DND-41 (cell line): Measurements from ENCODE around the gene IQSEC2.

ENCODE experiments used
- ATAC-seq: fragments of 200-7000 bp; cut with Tn5 transposase; 3 replicates; pipeline ENCODE4 v1.9.1; 2021; ENCODE audit warnings: low read depth; ENCODE audit not compliant: insufficient read depth
- DNase-seq: peaks from one replicate; pipeline ENCODE4 v3.0.0-alpha.2; 2020
- H2AFZ ChIP-seq: 2 replicates; pipeline ENCODE4 v1.6.0; 2012; ENCODE audit warnings: low read depth, low read length
- H3K27ac ChIP-seq: 2 replicates; pipeline ENCODE4 v1.5.1; 2012; ENCODE audit warnings: low read length, inconsistent platforms
- H3K27me3 ChIP-seq: fragments of 200-600 bp; sonication (generic); 2 replicates; pipeline ENCODE4 v1.6.0; 2012; ENCODE audit warnings: low read length, mild to moderate bottlenecking, inconsistent platforms; ENCODE audit not compliant: insufficient read depth, poor library complexity
- H3K36me3 ChIP-seq: 2 replicates; pipeline ENCODE4 v1.5.1; 2012; ENCODE audit warnings: low read length, inconsistent platforms; ENCODE audit not compliant: insufficient read depth
- H3K4me1 ChIP-seq: 2 replicates; pipeline ENCODE4 v1.5.1; 2012; ENCODE audit warnings: mild to moderate bottlenecking, low read length; ENCODE audit not compliant: insufficient read depth
- H3K4me2 ChIP-seq: 2 replicates; pipeline ENCODE4 v1.6.0; 2012; ENCODE audit warnings: mild to moderate bottlenecking, moderate library complexity, low read length, inconsistent platforms; ENCODE audit not compliant: insufficient read depth
- H3K4me3 ChIP-seq, 2 experiments: fragments of 200-600 bp in 1 of 2; shearing (Covaris generic) in 1 of 2; 2 replicates each; pipeline ENCODE4 v1.5.1; 2012 to 2016; ENCODE audit warnings: inconsistent platforms in 2 of 2, low read length in 2 of 2, mild to moderate bottlenecking in 2 of 2, low read depth in 1 of 2, moderate library complexity in 1 of 2
- H3K79me2 ChIP-seq: 2 replicates; pipeline ENCODE4 v1.6.0; 2012; ENCODE audit warnings: low read length, inconsistent platforms; ENCODE audit not compliant: insufficient read depth
- H3K9ac ChIP-seq: 2 replicates; pipeline ENCODE4 v1.6.0; 2012; ENCODE audit warnings: low read depth, mild to moderate bottlenecking, inconsistent platforms, low read length, moderate library complexity
- H3K9me3 ChIP-seq: 2 replicates; pipeline ENCODE4 v1.5.1; 2012; ENCODE audit warnings: low read length, moderate library complexity, mild to moderate bottlenecking, inconsistent platforms; ENCODE audit not compliant: insufficient read depth, severe bottlenecking
- H4K20me1 ChIP-seq: 2 replicates; pipeline ENCODE4 v1.6.0; 2012; ENCODE audit warnings: low read length; ENCODE audit not compliant: insufficient read depth
- EZH2 ChIP-seq: IDR thresholded peaks from 3 replicates; pipeline ENCODE4 v1.6.1; 2012; ENCODE audit warnings: borderline replicate concordance, low read depth, mild to moderate bottlenecking, moderate library complexity, low read length, inconsistent platforms; ENCODE audit not compliant: severe bottlenecking
- TF ChIP-seq, protein P1 (sequence below): IDR thresholded peaks from 2 replicates; pipeline ENCODE4 v1.5.1; 2012; ENCODE audit warnings: borderline replicate concordance, low read length, moderate library complexity, mild to moderate bottlenecking; ENCODE audit not compliant: poor library complexity, severe bottlenecking; ENCODE audit errors: extremely low read depth

The IQSEC2 gene

DNA sequence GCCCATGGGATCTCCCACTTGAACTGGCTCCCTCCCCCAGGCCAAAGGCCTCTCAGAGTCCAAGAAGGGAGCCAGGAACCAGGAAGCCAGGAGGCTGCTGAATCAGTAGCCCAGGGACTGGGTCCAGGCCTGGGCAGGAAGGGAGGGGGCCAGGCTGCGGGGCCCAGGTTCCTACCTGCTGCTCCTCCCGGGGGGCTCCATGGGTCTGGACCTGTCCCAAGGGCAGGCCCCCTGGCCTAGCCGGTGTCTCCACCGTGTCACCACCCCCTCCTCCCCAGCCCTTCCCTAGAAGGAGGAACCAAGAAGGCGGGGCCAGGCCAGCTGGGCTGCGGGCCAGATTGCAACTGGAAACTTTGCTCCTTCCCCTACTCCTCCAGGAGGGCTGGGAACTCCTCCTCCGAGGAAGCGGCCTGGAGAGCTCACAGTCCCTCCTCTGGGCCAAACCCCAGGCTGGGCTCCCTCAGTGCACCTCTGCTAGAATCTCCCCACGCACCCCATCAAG, at the start of gene IQSEC2:
Gene IQSEC2, minus strand, starts transcription at position 264 of the 502 bp plus-strand sequence.
- no peak within 1 kb of the TSS for H2AFZ ChIP-seq
- H3K9me3 ChIP-seq: no peaks in the 10 kb centered on the region
- H3K36me3 ChIP-seq: no peaks in the 10 kb centered on the region
- H3K79me2 ChIP-seq: no peaks in the 10 kb centered on the region
- TF ChIP-seq, protein P1, sequence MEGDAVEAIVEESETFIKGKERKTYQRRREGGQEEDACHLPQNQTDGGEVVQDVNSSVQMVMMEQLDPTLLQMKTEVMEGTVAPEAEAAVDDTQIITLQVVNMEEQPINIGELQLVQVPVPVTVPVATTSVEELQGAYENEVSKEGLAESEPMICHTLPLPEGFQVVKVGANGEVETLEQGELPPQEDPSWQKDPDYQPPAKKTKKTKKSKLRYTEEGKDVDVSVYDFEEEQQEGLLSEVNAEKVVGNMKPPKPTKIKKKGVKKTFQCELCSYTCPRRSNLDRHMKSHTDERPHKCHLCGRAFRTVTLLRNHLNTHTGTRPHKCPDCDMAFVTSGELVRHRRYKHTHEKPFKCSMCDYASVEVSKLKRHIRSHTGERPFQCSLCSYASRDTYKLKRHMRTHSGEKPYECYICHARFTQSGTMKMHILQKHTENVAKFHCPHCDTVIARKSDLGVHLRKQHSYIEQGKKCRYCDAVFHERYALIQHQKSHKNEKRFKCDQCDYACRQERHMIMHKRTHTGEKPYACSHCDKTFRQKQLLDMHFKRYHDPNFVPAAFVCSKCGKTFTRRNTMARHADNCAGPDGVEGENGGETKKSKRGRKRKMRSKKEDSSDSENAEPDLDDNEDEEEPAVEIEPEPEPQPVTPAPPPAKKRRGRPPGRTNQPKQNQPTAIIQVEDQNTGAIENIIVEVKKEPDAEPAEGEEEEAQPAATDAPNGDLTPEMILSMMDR: no peak
- no peak for TF ChIP-seq EZH2
- H3K27me3 ChIP-seq: no peaks in the 10 kb centered on the region
- no peak for DNase-seq
- H3K27ac ChIP-seq: no peak within 1 kb of the TSS
- no peak for ATAC-seq
- H4K20me1 ChIP-seq: no peaks in the 10 kb centered on the region
- H3K4me2 ChIP-seq: no peak within 1 kb of the TSS
- H3K4me1 ChIP-seq: peaks cover 3% of the 10 kb centered on the region; the same call in 1 of the 2 replicates
- H3K4me3 ChIP-seq: no peak within 1 kb of the TSS
- no peak within 1 kb of the TSS for H3K9ac ChIP-seq

DNA sequence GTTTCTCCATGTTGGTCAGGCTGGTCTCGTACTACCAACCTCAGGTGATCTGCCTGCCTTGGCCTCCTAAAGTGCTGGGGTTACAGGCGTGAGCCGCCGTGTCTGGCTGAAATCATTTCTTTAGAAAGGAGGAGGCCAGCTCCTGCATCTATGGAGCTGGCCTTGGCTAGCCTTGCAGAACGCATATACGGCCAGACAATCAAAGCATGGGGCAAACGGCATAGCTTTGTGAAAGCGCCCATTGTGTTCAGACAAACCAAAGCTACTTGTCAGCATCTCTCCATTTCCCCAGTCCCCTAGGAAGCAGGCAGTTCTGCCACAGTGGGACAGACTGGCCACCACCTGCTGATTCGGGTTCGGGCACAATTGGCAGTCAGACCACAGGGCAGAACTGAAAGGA, 48.9 kb upstream of the IQSEC2 start:
- H4K20me1 ChIP-seq: no peaks in the 10 kb centered on the region
- no peaks in the 10 kb centered on the region for H3K36me3 ChIP-seq
- no peak overlapping the region for H3K27ac ChIP-seq
- no peaks in the 10 kb centered on the region for H3K27me3 ChIP-seq
- ATAC-seq (no peak), DNase-seq (no peak)
- H3K9me3 ChIP-seq: no peaks in the 10 kb centered on the region
- H3K9ac ChIP-seq: no peak overlapping the region
- H3K4me2 ChIP-seq: no peak overlapping the region
- no peaks in the 10 kb centered on the region for H3K79me2 ChIP-seq
- no peak overlapping the region for H3K4me3 ChIP-seq
- H2AFZ ChIP-seq: no peak overlapping the region
- TF ChIP-seq, protein P1: no peak
- no peak for TF ChIP-seq EZH2
- no peaks in the 10 kb centered on the region for H3K4me1 ChIP-seq

DNA sequence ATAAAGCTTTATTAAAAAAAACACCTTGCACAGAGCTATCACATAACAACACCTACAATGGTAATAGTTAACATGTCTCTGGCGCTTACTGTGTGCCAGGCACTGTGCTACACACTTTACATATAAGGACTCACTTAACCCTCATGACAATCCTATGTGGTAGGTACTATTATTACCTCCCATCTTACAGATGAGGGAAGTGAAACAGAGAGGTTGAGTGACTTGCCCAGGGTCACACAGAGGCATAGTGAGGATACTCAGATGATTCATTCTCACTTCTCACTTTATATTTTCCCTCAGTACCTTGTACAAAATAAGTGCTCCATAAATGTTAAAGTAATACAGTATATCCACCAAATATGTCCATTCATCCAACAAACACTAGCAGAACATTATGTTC, 43.4 kb upstream of the IQSEC2 start:
- ATAC-seq (no peak), DNase-seq (no peak)
- no peaks in the 10 kb centered on the region for H3K27me3 ChIP-seq

More for the DNA sequence above, 43.4 kb upstream of the IQSEC2 start:
- H2AFZ ChIP-seq: no peak overlapping the region
- H3K4me2 ChIP-seq: no peak overlapping the region
- TF ChIP-seq, protein P1: no peak
- no peak for TF ChIP-seq EZH2
- no peak overlapping the region for H3K4me3 ChIP-seq
- no peaks in the 10 kb centered on the region for H3K9me3 ChIP-seq
- H3K79me2 ChIP-seq: no peaks in the 10 kb centered on the region
- no peaks in the 10 kb centered on the region for H3K4me1 ChIP-seq
- no peak overlapping the region for H3K27ac ChIP-seq
- no peaks in the 10 kb centered on the region for H4K20me1 ChIP-seq
- H3K36me3 ChIP-seq: no peaks in the 10 kb centered on the region
- H3K9ac ChIP-seq: no peak overlapping the region
